Measurements from ENCODE around the gene CACNA1A. TPM values are rescaled to one million over a fixed set of nuclear protein-coding genes. Genes with fewer than 3 reads are reported as not detected.

The CACNA1A gene
- total RNA-seq, 4 donors from 2014 or later, result 0.33 to 0.75 (median 0.43) TPM

- TF ChIP-seq EP300 (IDR thresholded peaks at IDR 0.05) (no peak), POLR2A (IDR thresholded peaks at IDR 0.05; ENCODE audit: low read depth) (no peak), CTCF (IDR thresholded peaks at IDR 0.05) (no peak), POLR2AphosphoS5 (IDR thresholded peaks at IDR 0.05) (no peak)
- Histone ChIP-seq H3K27me3 (peaks cover 0 to 51% (median 0%) of the 10 kb centered on the region in 4 donors), H3K36me3 (no peaks in the 10 kb centered on the region), H3K9me3 (peaks cover 0 to 23% (median 12%) of the 10 kb centered on the region in 4 donors), H3K27ac (replicated peaks in 1 of 4) (no peak overlapping the region), H3K4me1 (no peaks in the 10 kb centered on the region), H3K4me3 (no peak overlapping the region)
- intact Hi-C loops (cut with DNase I), result no loop called here
- DNase-seq (ENCODE audit: extremely low spot score), result no peak
- 55% methylated on average over 9 of the region's 10 CpGs for WGBS
These were observed 107.2 kb downstream of the CACNA1A start for GRCh38 chr19:13398780-13399726.

GRCh38 chr19:13398182-13398581 lies 108.1 kb downstream of the CACNA1A start:
- intact Hi-C loops (cut with DNase I), result no loop called here
- Histone ChIP-seq H3K9me3 (peaks cover 0 to 23% (median 12%) of the 10 kb centered on the region in 4 donors), H3K4me1 (no peaks in the 10 kb centered on the region), H3K27ac (replicated peaks in 1 of 4) (no peak overlapping the region), H3K27me3 (peaks cover 0 to 48% (median 0%) of the 10 kb centered on the region in 4 donors), H3K36me3 (no peaks in the 10 kb centered on the region), H3K4me3 (no peak overlapping the region)
- DNase-seq (ENCODE audit: extremely low spot score), result no peak
- WGBS, result 89% methylated on average over 4 of the region's 4 CpGs
- TF ChIP-seq EP300 (IDR thresholded peaks at IDR 0.05), result no peak

GRCh38 chr19:13396250-13397080 lies 109.8 kb downstream of the CACNA1A start:
- 31% methylated on average over 18 of the region's 18 CpGs for WGBS
- no peak overlapping the region for H3K4me3 ChIP-seq
- peaks cover 0 to 15% (median 3%) of the 10 kb centered on the region in 4 donors for H3K9me3 ChIP-seq
- H3K27ac ChIP-seq (replicated peaks in 1 of 4), result no peak overlapping the region
- no peaks in the 10 kb centered on the region for H3K36me3 ChIP-seq
- no peak for DNase-seq (ENCODE audit: extremely low spot score)
- intact Hi-C loops (cut with DNase I), result no loop called here
- TF ChIP-seq POLR2A (IDR thresholded peaks at IDR 0.05; ENCODE audit: low read depth) (no peak), EP300 (IDR thresholded peaks at IDR 0.05) (no peak), POLR2AphosphoS5 (IDR thresholded peaks at IDR 0.05) (peak in 1 of 2 donors; percentile 13), CTCF (IDR thresholded peaks at IDR 0.05) (no peak)
- H3K27me3 ChIP-seq, result peaks cover 0 to 54% (median 0%) of the 10 kb centered on the region in 4 donors
- no peaks in the 10 kb centered on the region for H3K4me1 ChIP-seq

GRCh38 chr19:13382633-13382938 lies 123.7 kb downstream of the CACNA1A start:
- intact Hi-C loops (cut with DNase I), result no loop called here
- TF ChIP-seq POLR2AphosphoS5 (IDR thresholded peaks at IDR 0.05) (no peak), EP300 (IDR thresholded peaks at IDR 0.05) (no peak), CTCF (IDR thresholded peaks at IDR 0.05) (no peak), POLR2A (IDR thresholded peaks at IDR 0.05; ENCODE audit: low read depth) (no peak)
- 72% methylated on average over 4 of the region's 4 CpGs for WGBS

More at GRCh38 chr19:13382633-13382938, 123.7 kb downstream of the CACNA1A start:
- Histone ChIP-seq H3K4me3 (no peak overlapping the region), H3K4me1 (no peaks in the 10 kb centered on the region), H3K36me3 (no peaks in the 10 kb centered on the region), H3K27ac (replicated peaks in 1 of 4) (no peak overlapping the region), H3K27me3 (peaks cover 0 to 6% (median 0%) of the 10 kb centered on the region in 4 donors), H3K9me3 (peaks cover 0 to 5% (median 0%) of the 10 kb centered on the region in 4 donors)
- no peak for DNase-seq (ENCODE audit: extremely low spot score)

Data from esophagus muscularis mucosa (tissue), 4 donors.